Measurements from ENCODE around the gene PDE11A. TPM values are rescaled to one million over a fixed set of nuclear protein-coding genes. Genes with fewer than 3 reads are reported as not detected.

PDE11A gene
- total and polyA plus RNA-seq, 2 of the 8 experiments (the other 6 are each of a cell fraction or from before 2014, with no cell fraction given) = 0.19 to 0.23 TPM

- ChIA-PET CTCF (ENCODE audit: partially characterized antibody) (interaction anchor here (1.7 kb wide), 1 partner anchor 12 kb away, joined by 4 read pairs; no protein-coding TSS in a partner anchor), POLR2A (ENCODE audit: partially characterized antibody) (interaction anchor here (1.1 kb wide), 1 partner anchor 9 kb away, joined by 3 read pairs; no protein-coding TSS in a partner anchor)
- no peak overlapping the region for H3K23ac ChIP-seq (ENCODE audit: insufficient read length)
- no peaks in the 10 kb centered on the region for H3K4me1 ChIP-seq (replicated peaks in 1 of 4; ENCODE audit: control insufficient read depth in 3 of 4, insufficient read depth in 4 of 4, low read length in 3 of 4)
- H3K4ac ChIP-seq (replicated peaks; ENCODE audit: insufficient read length, low read depth, low read length) = no peak overlapping the region
- no peak overlapping the region for H2BK20ac ChIP-seq (ENCODE audit: low read length)
- H3K14ac ChIP-seq (ENCODE audit: insufficient read length) = no peak overlapping the region
- no peaks in the 10 kb centered on the region for H3K23me2 ChIP-seq (ENCODE audit: low read depth, low read length)
- H3K56ac ChIP-seq (replicated peaks; ENCODE audit: insufficient read length, low read depth, low read length) = no peak overlapping the region
- FAIRE-seq (no peak), DNase-seq (ENCODE audit: low read depth in 1 of 2, low spot score in 2 of 2) (no peak)
- no peak overlapping the region; the same call in 1 of the 2 replicates for H2AFZ ChIP-seq (ENCODE audit: low read length)
- TF ChIP-seq ZNF274 (IDR thresholded peaks at IDR 0.05; ENCODE audit: borderline replicate concordance, extremely low read depth, low read length) = no peak
- no peak for TF ChIP-seq CTBP2 (IDR thresholded peaks at IDR 0.05; ENCODE audit: borderline replicate concordance, insufficient read depth, insufficient read length, low read length)
- TF ChIP-seq SUZ12 (IDR thresholded peaks at IDR 0.05; ENCODE audit: low read length) = no peak
- TF ChIP-seq TBP (IDR thresholded peaks at IDR 0.05; ENCODE audit: low read depth, low read length) = no peak
- no peak overlapping the region for H4K8ac ChIP-seq (ENCODE audit: extremely low read depth, insufficient read depth, low read length)
- no peak overlapping the region for H2BK120ac ChIP-seq (replicated peaks; ENCODE audit: low read depth, low read length)
- no peaks in the 10 kb centered on the region for H3K79me1 ChIP-seq (ENCODE audit: low read depth, low read length)
- H4K91ac ChIP-seq (replicated peaks; ENCODE audit: insufficient read length, low read length) = no peak overlapping the region
- no peak overlapping the region for H3K27ac ChIP-seq (ENCODE audit: low read depth, low read length)
- H2BK12ac ChIP-seq (ENCODE audit: low read depth, low read length) = no peak overlapping the region
- H3K36me3 ChIP-seq (ENCODE audit: control insufficient read depth in 2 of 4, insufficient read depth in 4 of 4, low read length in 3 of 4) = no peaks in the 10 kb centered on the region
- no peak overlapping the region for H2BK5ac ChIP-seq (ENCODE audit: low read depth, low read length)
- no peak overlapping the region for H3K4me3 ChIP-seq (ENCODE audit: extremely low read depth in 1 of 4, insufficient read depth in 2 of 4, low read depth in 3 of 4, low read length in 4 of 4)
- H4K5ac ChIP-seq (ENCODE audit: insufficient read length, low read depth, low read length) = no peak overlapping the region
- H2AK5ac ChIP-seq (ENCODE audit: low read depth, low read length) = no peak overlapping the region
- H3K18ac ChIP-seq (ENCODE audit: extremely low read depth, low read length) = no peak overlapping the region
- H3K9ac ChIP-seq (replicated peaks in 1 of 4; ENCODE audit: extremely low read depth in 1 of 4, low read depth in 3 of 4, low read length in 3 of 4) = no peak overlapping the region
- H3K27me3 ChIP-seq (replicated peaks in 1 of 4; ENCODE audit: control insufficient read depth in 3 of 4, extremely low read depth in 1 of 4, insufficient read depth in 3 of 4, low read length in 3 of 4) = no peaks in the 10 kb centered on the region; a peak in 1 of 7 replicates
- no peaks in the 10 kb centered on the region for H4K20me1 ChIP-seq (replicated peaks in 1 of 2; ENCODE audit: control insufficient read depth in 1 of 2, insufficient read depth in 2 of 2, low read length in 2 of 2)
- no peak overlapping the region for H3K4me2 ChIP-seq (ENCODE audit: insufficient read depth in 1 of 2, low read depth in 2 of 2, low read length in 2 of 2)
- H3K79me2 ChIP-seq (ENCODE audit: control insufficient read depth in 1 of 2, insufficient read depth in 2 of 2, low read length in 2 of 2) = no peaks in the 10 kb centered on the region
- WGBS, 2 experiments (ENCODE audit: extremely low coverage in 1 of 2, insufficient coverage in 1 of 2, insufficient read length in 1 of 2, insufficient replicate concordance in 2 of 2, low coverage in 1 of 2, low lambda C conversion rate in 2 of 2, missing lambda C conversion rate in 1 of 2) = 85% methylated on average over 2 of the region's 2 CpGs; no CpG with 5 or more reads in 1 of the 2 experiments
- no peaks in the 10 kb centered on the region for H3K9me3 ChIP-seq (ENCODE audit: insufficient read depth in 2 of 2, low read depth in 1 of 2, low read length in 1 of 2)
- no peak overlapping the region for H2BK15ac ChIP-seq (ENCODE audit: low read length)
These were observed 170.0 kb downstream of the PDE11A start for GRCh38 chr2:177902395-177903163.

Data from H1 (cell line).